ENCODE results near the gene GPR52.

DNA sequence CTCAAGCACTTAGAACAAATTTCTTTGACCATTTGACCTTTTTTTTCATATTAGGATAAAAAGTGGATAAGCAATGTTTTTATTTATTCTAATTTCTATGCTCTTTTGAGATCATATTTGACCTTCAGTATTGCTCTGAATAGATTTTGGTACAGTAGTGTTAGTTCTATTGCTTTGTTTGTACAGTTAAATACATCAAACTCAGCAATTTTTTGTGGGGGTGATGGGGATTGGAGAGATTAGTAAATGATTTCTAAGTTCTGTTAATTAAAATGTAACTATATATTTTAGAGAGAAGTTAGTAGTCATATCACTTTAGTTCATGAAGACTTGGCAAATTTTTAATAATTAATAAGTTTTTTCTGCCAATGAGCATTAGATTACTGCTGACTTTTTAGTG is 2.4 kb upstream of the GPR52 start:
- no peak for TF ChIP-seq FOS (IDR thresholded peaks at IDR 0.05; ENCODE audit: borderline replicate concordance, insufficient read depth, low read length)
- TF ChIP-seq, protein P1, sequence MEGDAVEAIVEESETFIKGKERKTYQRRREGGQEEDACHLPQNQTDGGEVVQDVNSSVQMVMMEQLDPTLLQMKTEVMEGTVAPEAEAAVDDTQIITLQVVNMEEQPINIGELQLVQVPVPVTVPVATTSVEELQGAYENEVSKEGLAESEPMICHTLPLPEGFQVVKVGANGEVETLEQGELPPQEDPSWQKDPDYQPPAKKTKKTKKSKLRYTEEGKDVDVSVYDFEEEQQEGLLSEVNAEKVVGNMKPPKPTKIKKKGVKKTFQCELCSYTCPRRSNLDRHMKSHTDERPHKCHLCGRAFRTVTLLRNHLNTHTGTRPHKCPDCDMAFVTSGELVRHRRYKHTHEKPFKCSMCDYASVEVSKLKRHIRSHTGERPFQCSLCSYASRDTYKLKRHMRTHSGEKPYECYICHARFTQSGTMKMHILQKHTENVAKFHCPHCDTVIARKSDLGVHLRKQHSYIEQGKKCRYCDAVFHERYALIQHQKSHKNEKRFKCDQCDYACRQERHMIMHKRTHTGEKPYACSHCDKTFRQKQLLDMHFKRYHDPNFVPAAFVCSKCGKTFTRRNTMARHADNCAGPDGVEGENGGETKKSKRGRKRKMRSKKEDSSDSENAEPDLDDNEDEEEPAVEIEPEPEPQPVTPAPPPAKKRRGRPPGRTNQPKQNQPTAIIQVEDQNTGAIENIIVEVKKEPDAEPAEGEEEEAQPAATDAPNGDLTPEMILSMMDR (IDR thresholded peaks at IDR 0.05; ENCODE audit: extremely low read depth in 1 of 2, insufficient read depth in 1 of 2, low read depth in 1 of 2, low read length in 2 of 2): no peak

All from endothelial cell of umbilical vein (primary cell).